Pulmonary artery endothelial cell (primary cell): Measurements from ENCODE around the gene AK9. TPM values are rescaled to one million over a fixed set of nuclear protein-coding genes. Genes with fewer than 3 reads are reported as not detected.

ENCODE experiments used
- DNase-seq: peaks from one replicate; pipeline ENCODE4 v3.0.0-alpha.2; 2011; ENCODE audit warnings: low read depth, low spot score
- total RNA-seq: library from RNA; depleted of rRNA; stranded (reverse); fragments of >200 nt; gene quantifications from 2 replicates; pipeline ENCODE4 v1.2.3, GENCODE V29; 2014

AK9 gene
- total RNA-seq, 1 donor from 2014 or later, result 5.9 TPM

DNA sequence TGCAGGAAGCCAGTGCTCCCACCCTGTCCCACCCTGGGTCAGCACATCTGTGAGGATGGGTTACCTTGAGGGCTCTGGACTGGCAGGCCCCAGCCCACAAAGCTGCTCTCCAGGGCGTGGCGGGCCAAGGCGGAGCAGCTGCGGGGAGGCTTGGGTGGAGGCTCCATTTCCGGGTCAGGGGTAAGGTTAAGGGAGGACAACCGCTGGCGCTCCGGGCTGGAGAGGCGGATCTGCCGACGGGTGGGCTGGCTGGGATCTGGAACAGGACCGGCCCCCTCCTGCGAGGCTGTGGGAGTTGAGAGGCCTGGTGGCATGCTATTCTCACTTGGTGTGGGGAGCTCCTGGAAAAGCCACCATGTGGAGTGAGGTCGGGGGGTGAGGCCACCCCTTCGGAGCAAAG is 244.9 kb downstream of the AK9 start:
- no peak for DNase-seq

DNA sequence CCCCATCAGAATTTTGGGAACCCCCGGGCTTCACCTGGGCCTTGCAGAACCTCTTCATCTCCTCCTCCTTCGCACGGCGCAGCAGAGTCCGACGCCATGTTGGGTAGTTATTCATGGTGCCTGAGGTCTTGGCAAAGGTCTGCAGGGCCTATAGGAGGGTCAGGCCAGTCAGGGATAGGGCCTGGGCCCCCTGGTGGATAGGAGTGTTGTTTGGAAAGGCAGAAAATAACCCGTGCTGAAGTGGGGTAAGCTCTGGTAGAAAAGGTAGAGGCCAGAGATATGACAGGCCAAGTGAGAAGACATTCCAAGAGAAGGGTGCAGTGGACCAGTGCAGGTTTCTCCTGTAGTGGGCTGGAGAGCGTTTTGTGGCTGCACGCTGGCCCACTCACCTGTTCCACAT is 245.6 kb downstream of the AK9 start:
- DNase-seq, result no peak

- no peak for DNase-seq
These were observed 247.5 kb downstream of the AK9 start for GRCh38 chr6:109443425-109443950.

Other genes with a start within 250 kb of the AK9 start
- gene MICAL1, start 235.4 kb downstream of the AK9 start, total RNA-seq, result 28.1 and 38.8 TPM in 2 replicates
- 6.8 and 8.3 TPM in 2 replicates for gene ZBTB24, start 208.0 kb downstream of the AK9 start, total RNA-seq
- gene FIG4, start 94 bp upstream of the AK9 start, total RNA-seq, result 10.9 and 15.1 TPM in 2 replicates